Natural killer cell (primary cell): ENCODE measurements around the gene PTDSS2. TPM values are rescaled to one million over a fixed set of nuclear protein-coding genes. Genes with fewer than 3 reads are reported as not detected.

Experiments used
- ATAC-seq, 3 donors: fragments of 150-1000 bp in 2 of 3; fragments of 200-7000 bp in 1 of 3; cut with Tn5 transposase; 1 replicate in 1 of 3; 2 replicates in 2 of 3; pipeline ENCODE4 v1.10.0; 2021; ENCODE audit warnings: mild to moderate bottlenecking in 2 of 3, moderate library complexity in 2 of 3
- DNase-seq, 2 donors: peaks; one replicate each; pipeline versions ENCODE4 v3.0.0 to v3.0.0-alpha.2; 2013 to 2021; ENCODE audit warnings: mixed read lengths in 1 of 2
- H3K27ac ChIP-seq: one replicate; pipeline ENCODE4 v1.5.1; 2013; ENCODE audit warnings: mild to moderate bottlenecking, low read length
- H3K27me3 ChIP-seq: one replicate; pipeline ENCODE4 v1.6.1; 2013; ENCODE audit warnings: low read length; ENCODE audit not compliant: control insufficient read depth, insufficient read depth
- H3K36me3 ChIP-seq: one replicate; pipeline ENCODE4 v1.6.1; 2013; ENCODE audit warnings: low read length; ENCODE audit not compliant: control insufficient read depth, insufficient read depth
- H3K4me1 ChIP-seq: one replicate; pipeline ENCODE4 v1.6.1; 2013; ENCODE audit warnings: low read length; ENCODE audit not compliant: control insufficient read depth, insufficient read depth
- H3K4me3 ChIP-seq: one replicate; pipeline ENCODE4 v1.5.1; 2013; ENCODE audit warnings: low read length
- H3K9me3 ChIP-seq: one replicate; pipeline ENCODE4 v1.6.1; 2013; ENCODE audit warnings: low read length; ENCODE audit not compliant: control insufficient read depth, insufficient read depth
- H3K27ac Mint-ChIP-seq, 2 donors: one replicate each; pipeline ENCODE4 v1.8.0; 2022; ENCODE audit warnings: mild to moderate bottlenecking in 2 of 2, mixed read lengths in 2 of 2, moderate library complexity in 1 of 2
- H3K27me3 Mint-ChIP-seq, 2 donors: one replicate each; pipeline ENCODE4 v1.8.0; 2022; ENCODE audit warnings: low read depth in 2 of 2, mixed read lengths in 2 of 2
- H3K36me3 Mint-ChIP-seq: one replicate; pipeline ENCODE4 v1.8.0; 2022; ENCODE audit warnings: mixed read lengths
- H3K4me1 Mint-ChIP-seq, 2 donors: one replicate each; pipeline ENCODE4 v1.8.0; 2022; ENCODE audit warnings: mixed read lengths in 2 of 2
- H3K4me3 Mint-ChIP-seq: one replicate; pipeline ENCODE4 v1.8.0; 2022; ENCODE audit warnings: mild to moderate bottlenecking, moderate library complexity, mixed read lengths
- H3K9me3 Mint-ChIP-seq, 2 donors: one replicate each; pipeline ENCODE4 v1.8.0; 2022; ENCODE audit warnings: mixed read lengths in 2 of 2
- WGBS: methylation state at CpG from one replicate; pipeline ENCODE4 v1.1.7; 2013; ENCODE audit warnings: missing lambda C conversion rate; ENCODE audit not compliant: insufficient coverage; 5-methylcytosine and 5-hydroxymethylcytosine counted together
- intact Hi-C: fragments of 100-400 bp; cut with micrococcal nuclease; formaldehyde crosslinking; loops from one replicate; pipeline ENCODE4 v1.14.2; 2022
- total RNA-seq, 4 donors: library from RNA; stranded (reverse); fragments of 120-200 nt in 1 of 4; gene quantifications; one replicate each; pipeline versions ENCODE4 v1.2.3 to v1.2.4, GENCODE V29; 2013 to 2022
- TF ChIP-seq, protein P1 (sequence below): fragments of 200-600 bp; IDR thresholded peaks from one replicate; pipeline ENCODE4 v1.8.0; 2022; ENCODE audit warnings: antibody characterized with exemption

PTDSS2 gene
- total RNA-seq, 3 donors from 2014 or later (not counting 1 experiment from before 2014, with no cell fraction given): 21.5 to 25.1 (median 23.4) TPM

- DNase-seq (no peak), ATAC-seq (no peak)
- TF ChIP-seq, protein P1, sequence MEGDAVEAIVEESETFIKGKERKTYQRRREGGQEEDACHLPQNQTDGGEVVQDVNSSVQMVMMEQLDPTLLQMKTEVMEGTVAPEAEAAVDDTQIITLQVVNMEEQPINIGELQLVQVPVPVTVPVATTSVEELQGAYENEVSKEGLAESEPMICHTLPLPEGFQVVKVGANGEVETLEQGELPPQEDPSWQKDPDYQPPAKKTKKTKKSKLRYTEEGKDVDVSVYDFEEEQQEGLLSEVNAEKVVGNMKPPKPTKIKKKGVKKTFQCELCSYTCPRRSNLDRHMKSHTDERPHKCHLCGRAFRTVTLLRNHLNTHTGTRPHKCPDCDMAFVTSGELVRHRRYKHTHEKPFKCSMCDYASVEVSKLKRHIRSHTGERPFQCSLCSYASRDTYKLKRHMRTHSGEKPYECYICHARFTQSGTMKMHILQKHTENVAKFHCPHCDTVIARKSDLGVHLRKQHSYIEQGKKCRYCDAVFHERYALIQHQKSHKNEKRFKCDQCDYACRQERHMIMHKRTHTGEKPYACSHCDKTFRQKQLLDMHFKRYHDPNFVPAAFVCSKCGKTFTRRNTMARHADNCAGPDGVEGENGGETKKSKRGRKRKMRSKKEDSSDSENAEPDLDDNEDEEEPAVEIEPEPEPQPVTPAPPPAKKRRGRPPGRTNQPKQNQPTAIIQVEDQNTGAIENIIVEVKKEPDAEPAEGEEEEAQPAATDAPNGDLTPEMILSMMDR: no peak
- Mint-ChIP-seq H3K27ac (no peak overlapping the region), H3K4me1 (peaks cover 29 to 49% of the 10 kb centered on the region in 2 donors), H3K4me3 (no peak overlapping the region), H3K27me3 (no peaks in the 10 kb centered on the region), H3K9me3 (no peaks in the 10 kb centered on the region), H3K36me3 (no peaks in the 10 kb centered on the region)
- Histone ChIP-seq H3K27ac (no peak overlapping the region), H3K27me3 (no peaks in the 10 kb centered on the region), H3K4me3 (no peak overlapping the region), H3K36me3 (peaks cover 11% of the 10 kb centered on the region), H3K9me3 (no peaks in the 10 kb centered on the region), H3K4me1 (peaks cover 54% of the 10 kb centered on the region)
- 91% methylated on average over 19 of the region's 19 CpGs for WGBS
- intact Hi-C loops: no loop called here
Measured at GRCh38 chr11:452916-453527, 2.9 kb downstream of the PTDSS2 start.

DNA sequence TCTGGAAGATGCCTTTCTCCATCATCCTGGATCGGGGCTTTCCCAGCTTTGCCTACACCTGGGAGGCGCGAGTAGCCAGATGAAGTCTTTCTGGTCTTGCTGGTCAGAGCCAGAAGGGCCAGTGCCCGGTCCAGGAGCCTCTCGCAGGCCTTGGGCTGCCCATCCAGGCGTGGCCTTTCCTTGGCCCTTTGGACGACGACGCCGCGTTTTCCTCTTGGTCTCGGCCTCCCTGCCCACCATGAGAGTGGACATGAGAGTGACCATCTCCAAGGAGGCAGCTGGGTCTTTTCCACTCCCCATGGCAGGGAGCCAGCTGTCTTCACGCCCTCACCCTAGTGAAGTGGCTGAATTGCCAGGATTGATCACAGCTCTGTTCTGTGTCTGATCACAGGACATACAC is 3.5 kb downstream of the PTDSS2 start:
- Mint-ChIP-seq H3K4me1 (peaks cover 29 to 44% of the 10 kb centered on the region in 2 donors), H3K4me3 (no peak overlapping the region), H3K36me3 (no peaks in the 10 kb centered on the region), H3K9me3 (no peaks in the 10 kb centered on the region), H3K27me3 (no peaks in the 10 kb centered on the region), H3K27ac (no peak overlapping the region)
- Histone ChIP-seq H3K4me3 (no peak overlapping the region), H3K9me3 (no peaks in the 10 kb centered on the region), H3K27ac (no peak overlapping the region), H3K4me1 (peaks cover 49% of the 10 kb centered on the region), H3K36me3 (peaks cover 11% of the 10 kb centered on the region), H3K27me3 (no peaks in the 10 kb centered on the region)
- intact Hi-C loops: no loop called here
- 98% methylated on average over 13 of the region's 13 CpGs for WGBS
- TF ChIP-seq, protein P1: no peak
- ATAC-seq (no peak), DNase-seq (no peak)

DNA sequence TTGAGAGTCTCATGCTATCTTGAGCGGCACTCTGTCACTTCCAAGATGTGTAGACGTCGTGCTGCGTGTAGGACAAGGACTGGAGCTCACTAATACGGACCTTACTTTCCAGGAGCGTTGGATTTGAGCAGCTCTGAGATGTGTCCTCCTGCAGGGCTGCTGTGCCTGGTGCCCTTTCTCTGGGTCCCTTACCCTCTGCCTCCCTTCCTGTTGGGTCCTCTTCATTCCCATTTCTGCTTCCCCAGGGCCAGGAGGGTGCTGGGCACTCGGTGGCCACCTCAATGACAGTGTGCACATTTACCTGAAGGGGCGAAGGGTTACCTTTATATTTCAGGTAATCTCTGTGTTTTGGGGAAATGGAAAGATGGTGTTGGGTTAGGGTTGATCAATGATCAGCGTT is 4.0 kb downstream of the PTDSS2 start:
- Histone ChIP-seq H3K27me3 (no peaks in the 10 kb centered on the region), H3K36me3 (peaks cover 11% of the 10 kb centered on the region), H3K4me1 (peaks cover 45% of the 10 kb centered on the region), H3K9me3 (no peaks in the 10 kb centered on the region), H3K27ac (no peak overlapping the region), H3K4me3 (no peak overlapping the region)
- TF ChIP-seq, protein P1: no peak
- ATAC-seq (no peak), DNase-seq (no peak)
- no peaks in the 10 kb centered on the region for H3K9me3 Mint-ChIP-seq
- no peaks in the 10 kb centered on the region for H3K27me3 Mint-ChIP-seq
- H3K36me3 Mint-ChIP-seq: no peaks in the 10 kb centered on the region
- H3K4me1 Mint-ChIP-seq: peaks cover 29 to 40% of the 10 kb centered on the region in 2 donors
- H3K4me3 Mint-ChIP-seq: no peak overlapping the region
- intact Hi-C loops: no loop called here
- H3K27ac Mint-ChIP-seq: no peak overlapping the region
- WGBS: 93% methylated on average over 9 of the region's 9 CpGs
